Suppressor macrophage (primary cell): ENCODE data around the gene GARIN5B.

Experiments used
- DNase-seq, 4 experiments: peaks; one replicate each; pipeline ENCODE4 v3.0.0-alpha.2; 2020 to 2022

The GARIN5B gene

DNA sequence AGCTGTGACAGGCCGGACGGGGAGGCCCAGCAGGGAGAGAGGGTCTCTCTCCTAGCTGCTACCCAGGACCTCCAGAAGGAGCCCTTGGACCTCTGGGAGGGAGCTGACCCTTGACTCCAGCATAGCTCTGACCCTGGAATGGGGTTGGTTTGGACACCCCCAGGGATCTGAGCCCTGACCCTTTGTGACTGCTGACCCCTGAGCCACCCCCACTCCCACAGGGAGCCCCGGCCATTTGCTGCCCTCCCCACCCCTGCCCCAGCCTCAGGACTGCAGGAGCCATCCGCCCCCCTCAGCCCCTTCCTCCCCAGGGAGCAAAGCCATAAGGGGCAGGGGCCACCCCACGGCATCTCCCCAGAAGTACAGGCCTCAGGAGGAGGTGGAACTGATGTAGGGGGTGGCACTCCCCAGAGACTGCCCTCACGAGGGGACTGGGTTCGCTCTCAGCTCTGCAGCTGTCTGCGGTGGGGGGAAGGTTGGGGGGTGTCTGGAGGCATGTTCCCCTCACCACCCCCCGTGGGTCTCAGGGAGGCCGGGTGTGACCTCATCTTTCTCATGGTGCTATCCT, 15.5 kb downstream of the GARIN5B start:
- no peak for DNase-seq

DNA sequence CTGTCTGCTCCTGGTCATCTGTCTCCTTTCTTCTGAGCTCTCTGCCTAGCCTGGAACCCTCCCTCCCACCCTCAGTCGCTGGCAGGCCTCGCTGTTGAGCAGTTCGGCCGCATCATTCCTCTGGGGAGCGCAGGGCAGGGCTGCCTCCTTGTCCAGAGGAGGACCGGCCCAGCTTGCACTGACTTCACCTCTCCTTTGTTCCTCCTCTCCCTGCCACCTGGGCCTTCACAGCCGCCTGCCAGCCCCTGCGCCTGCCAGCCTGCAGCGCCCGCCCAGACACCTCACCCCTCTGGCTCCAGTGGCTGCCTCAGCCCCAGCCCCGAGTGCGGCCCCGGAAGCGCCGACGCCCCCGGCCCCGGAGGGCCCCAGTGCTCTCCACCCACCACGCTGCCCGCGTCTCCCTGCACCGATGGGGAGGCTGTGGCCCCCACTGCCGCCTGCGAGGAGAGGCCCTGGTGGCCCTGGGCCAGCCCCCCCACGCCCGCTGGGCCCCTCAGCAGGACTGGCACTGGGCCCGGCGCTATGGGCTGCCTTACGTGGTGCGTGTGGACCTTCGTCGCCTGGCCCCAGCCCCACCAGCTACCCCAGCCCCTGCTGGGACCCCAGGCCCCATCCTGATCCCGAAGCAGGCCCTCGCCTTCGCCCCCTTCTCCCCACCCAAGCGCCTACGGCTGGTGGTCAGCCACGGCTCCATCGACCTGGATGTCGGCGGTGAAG, 16.2 kb downstream of the GARIN5B start:
- no peak for DNase-seq

GRCh38 chr19:55345818-55346724, 17.0 kb downstream of the GARIN5B start:
- DNase-seq = no peak

GRCh38 chr19:55345101-55345817, 17.8 kb downstream of the GARIN5B start:
- no peak for DNase-seq

GRCh38 chr19:55344444-55344843, 18.6 kb downstream of the GARIN5B start:
- DNase-seq = no peak

DNA sequence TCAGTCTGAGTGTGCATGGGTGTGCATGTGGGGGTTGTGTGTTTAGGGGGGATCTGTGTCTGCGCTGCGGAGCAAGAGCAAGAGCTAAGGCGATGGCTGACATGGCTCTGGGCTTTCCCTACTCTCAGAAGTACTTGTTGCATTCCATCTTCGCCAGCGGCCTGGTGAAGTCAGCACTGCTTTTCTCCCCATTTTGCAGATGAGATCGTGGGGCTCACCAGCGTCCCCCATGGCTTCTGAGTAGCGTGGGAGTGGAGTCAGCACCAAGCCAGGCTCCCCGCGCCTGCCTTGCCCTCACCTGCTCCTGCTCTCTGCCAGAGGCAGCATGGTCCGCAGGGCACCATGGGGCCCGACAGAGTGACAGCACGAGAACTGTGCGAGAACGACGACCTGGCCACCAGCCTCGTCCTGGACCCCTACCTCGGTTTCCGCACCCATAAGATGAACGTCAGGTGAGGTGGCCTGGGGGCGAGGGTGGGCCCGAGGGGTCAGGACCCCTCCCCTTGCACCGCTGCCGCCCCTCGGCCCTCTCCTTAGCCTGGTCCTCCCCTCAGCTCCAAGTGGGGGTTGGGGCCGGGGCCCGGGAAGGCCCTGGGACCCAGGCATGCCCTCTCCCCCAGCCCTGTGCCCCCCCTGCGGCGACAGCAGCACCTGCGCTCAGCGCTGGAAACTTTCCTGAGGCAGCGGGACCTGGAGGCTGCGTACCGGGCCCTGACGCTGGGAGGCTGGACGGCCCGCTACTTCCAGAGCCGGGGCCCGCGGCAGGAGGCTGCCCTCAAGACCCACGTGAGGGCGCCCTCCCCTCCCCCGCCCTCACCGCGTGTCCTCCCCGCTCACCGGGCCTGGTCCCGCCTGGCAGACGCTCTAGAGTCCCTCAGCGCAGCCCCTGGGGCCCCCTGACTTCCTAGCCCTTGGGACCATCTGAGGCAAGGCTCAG, 21.2 kb downstream of the GARIN5B start:
- no peak for DNase-seq

GRCh38 chr19:55341171-55341588, 21.9 kb downstream of the GARIN5B start:
- peak; percentile 80 to 93 (median 84) for DNase-seq

DNA sequence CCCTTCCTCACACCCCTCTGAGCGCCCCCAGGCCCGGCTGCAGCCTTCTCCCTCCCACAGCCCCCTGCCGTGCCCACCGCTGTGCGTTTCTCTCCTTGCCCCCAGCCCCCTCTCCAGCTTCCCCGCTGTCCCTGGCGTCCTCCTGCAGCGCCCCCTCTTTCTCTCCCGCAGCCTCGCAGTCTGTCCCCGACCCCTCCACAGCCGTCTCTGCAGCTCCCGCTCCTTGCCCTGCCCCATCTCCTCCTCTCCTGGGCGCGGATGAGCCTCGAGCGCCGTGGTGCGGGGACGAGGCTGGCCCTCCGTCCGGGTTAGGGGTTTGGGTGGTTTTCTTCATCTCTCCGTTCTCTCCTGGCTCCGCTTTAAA, 22.3 kb downstream of the GARIN5B start:
- DNase-seq = peak in 2 of 4 experiments; percentile 32 to 57

DNA sequence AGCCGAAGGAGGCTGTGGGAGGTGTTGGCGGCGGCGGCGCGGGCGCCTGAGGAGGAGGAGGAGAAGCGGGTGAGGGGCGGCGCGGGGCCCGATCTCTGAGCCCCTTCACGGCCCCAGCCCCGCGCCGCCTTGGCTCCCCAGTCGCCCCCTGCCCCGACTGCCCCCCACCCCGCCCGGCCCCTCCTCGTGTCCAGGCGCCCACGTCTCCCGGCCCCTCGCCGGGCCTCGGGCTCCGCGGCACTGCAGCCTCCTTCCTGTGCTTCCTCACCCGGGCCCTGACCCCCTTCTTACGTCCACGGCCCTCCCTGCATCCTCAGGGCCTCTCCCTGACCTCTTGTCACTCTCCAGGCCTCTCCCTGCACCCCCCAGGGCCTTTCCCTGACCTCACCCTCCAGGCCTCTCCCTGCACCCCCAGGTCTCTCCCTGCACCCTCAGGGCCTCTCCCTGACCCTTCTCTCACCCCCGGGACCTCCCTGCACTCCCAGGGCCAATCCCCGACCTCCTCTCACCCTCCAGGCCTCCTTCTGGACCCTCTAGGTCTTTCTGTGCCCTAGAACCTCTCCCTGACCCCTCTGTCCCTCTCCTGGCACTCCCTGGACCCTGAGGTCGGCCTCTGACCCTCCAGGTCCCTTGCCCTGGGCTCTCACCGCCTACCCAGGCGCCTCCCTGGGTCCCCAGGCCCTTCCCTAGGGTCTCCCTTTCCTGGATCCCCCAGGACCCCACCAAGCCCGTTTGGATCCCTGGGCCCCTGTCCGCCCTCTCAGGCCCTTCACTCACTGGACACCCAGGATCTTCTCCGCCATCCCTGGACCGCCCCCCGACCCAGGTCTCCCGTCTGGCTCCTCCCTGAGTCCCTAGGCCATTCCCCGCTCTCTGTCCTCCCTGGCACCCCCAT, 22.9 kb downstream of the GARIN5B start:
- peak in 1 of 4 experiments; percentile 51 for DNase-seq

- peak; percentile 100 for DNase-seq
Measured at GRCh38 chr19:55339105-55339888, 23.8 kb downstream of the GARIN5B start, which contains the start of gene KMT5C. KMT5C (plus strand) TSS chr19:55339876; CDS start chr19:55341937, 2,061 bp downstream.

GRCh38 chr19:55336101-55336500, 27.0 kb downstream of the GARIN5B start:
- no peak for DNase-seq

- DNase-seq = no peak
Measured at GRCh38 chr19:55333870-55334269, 29.2 kb downstream of the GARIN5B start.

DNA sequence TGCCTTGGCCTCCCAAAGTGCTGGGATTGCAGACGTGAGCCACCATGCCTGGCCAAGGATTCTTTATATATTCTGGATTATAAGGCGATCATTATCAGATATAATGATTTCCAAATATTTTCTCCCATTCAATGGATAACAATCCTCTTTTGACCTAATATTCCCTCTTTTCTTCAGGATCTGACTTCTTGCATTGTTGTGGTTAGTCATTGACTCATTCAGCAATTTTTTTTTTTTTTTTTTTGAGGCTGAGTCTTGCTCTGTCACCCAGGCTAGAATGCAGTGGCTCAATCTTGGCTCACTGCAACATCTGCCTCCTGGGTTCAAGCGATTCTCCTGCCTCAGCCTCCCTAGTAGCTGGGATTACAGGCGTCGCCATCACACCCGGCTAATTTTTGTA, 33.3 kb downstream of the GARIN5B start:
- DNase-seq = peak in 1 of 4 experiments; percentile 43

DNA sequence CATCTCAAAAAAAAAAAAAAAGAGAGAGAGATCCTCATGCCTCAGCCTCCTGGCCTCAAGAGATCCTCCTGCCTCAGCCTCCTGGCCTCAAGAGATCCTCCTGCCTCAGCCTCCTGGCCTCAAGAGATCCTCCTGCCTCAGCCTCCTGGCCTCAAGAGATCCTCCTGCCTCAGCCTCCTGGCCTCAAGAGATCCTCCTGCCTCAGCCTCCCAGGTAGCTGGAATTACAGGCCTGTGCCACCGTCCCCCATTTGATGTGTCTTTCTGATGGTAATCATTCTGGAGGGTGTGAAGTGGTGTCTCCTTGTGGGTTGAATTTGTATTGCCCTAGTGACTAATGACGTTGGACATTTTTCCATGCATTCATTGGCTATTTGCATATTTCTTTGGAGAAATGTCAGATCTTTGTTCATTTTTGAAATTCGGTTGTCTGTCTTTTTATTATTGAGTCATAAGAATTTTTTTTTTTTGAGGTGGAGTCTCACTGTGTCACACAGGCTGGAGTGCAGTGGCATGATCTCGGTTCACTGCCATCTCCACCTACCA, 34.2 kb downstream of the GARIN5B start:
- peak in 2 of 4 experiments; percentile 42 to 58 for DNase-seq

DNA sequence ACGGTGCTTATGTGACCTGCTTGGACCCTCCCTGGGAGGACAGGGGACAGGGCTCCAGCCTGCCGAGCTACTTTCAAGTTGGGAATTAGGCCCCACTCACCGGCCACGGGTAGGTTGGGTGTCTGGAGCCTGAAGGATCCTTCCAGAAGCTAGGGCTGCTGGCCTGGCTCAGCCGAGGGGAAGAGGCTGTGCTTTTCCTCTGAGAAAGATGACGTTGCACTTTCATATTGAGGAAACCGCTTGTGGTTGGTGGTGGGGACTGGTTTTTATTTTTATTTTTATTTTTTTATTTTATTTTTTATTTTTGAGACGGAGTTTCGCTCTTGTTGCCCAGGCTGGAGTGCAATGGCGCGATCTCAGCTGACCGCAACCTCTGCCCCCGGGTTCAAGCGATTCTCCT, 37.9 kb downstream of the GARIN5B start, which contains the start of gene TMEM150B:
TMEM150B (minus strand) TSS at position 170 of the 400 bp plus-strand sequence. CDS start 4,305 bp downstream, outside the sequence.
- peak; percentile 56 to 87 (median 80) for DNase-seq

GRCh38 chr19:55324662-55325061, 38.4 kb downstream of the GARIN5B start:
- peak in 1 of 4 experiments; percentile 36 for DNase-seq

GRCh38 chr19:55322204-55322885, 40.7 kb downstream of the GARIN5B start:
- DNase-seq = no peak

GRCh38 chr19:55321466-55322137, 41.5 kb downstream of the GARIN5B start:
- peak in 3 of 4 experiments; percentile 51 to 65 (median 61) for DNase-seq
